Stimulated activated CD8-positive, alpha-beta memory T cell treated with anti-CD3 and anti-CD28 coated beads, Interleukin-4, amount 100 ng/mL, for 1 hour (primary cell): ENCODE data around the gene GIMAP5.

Experiments used
- DNase-seq, 2 donors: peaks; one replicate each; pipeline ENCODE4 v3.0.0-alpha.2; 2020; ENCODE audit warnings: low read depth in 2 of 2, low spot score in 1 of 2

Gene GIMAP5

GRCh38 chr7:150737265-150738055, at the start of gene GIMAP5:
Gene GIMAP5 (plus strand): TSS chr7:150737418. CDS start chr7:150740885, 3,467 bp downstream.
- DNase-seq = no peak

GRCh38 chr7:150688630-150689029, 48.6 kb upstream of the GIMAP5 start:
- DNase-seq = no peak

- DNase-seq = no peak
These were observed 41.6 kb upstream of the GIMAP5 start for GRCh38 chr7:150695654-150696053.

GRCh38 chr7:150703209-150703608, 34.0 kb upstream of the GIMAP5 start:
- DNase-seq = no peak

- no peak for DNase-seq
These were observed 21.9 kb upstream of the GIMAP5 start for GRCh38 chr7:150715293-150715692.

DNA sequence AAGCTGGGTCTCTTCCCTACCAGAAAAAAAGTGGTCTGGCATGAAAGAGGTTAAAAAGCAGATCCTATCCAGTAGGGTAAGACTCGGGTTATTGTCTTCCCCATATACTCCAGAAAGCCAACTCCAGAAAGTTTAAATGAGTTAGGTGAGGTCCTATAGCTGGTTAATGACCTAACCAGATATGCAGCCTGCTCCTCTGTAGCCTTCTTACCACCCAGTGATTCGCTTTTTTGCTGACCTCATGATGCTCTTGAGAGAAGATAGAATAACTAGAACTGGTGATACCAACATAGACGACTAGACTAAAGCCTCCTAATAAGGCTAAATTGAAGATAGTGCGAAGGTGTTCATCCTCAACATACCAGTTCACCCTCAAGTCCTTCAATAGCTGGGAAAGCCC, 21.5 kb upstream of the GIMAP5 start:
- DNase-seq = no peak

GRCh38 chr7:150716368-150716767, 20.9 kb upstream of the GIMAP5 start, which contains the start of gene GIMAP1:
Gene GIMAP1 (plus strand): TSS chr7:150716613. CDS start chr7:150719048, 2,435 bp downstream.
- peak in 1 of 2 donors; percentile 39 for DNase-seq

DNA sequence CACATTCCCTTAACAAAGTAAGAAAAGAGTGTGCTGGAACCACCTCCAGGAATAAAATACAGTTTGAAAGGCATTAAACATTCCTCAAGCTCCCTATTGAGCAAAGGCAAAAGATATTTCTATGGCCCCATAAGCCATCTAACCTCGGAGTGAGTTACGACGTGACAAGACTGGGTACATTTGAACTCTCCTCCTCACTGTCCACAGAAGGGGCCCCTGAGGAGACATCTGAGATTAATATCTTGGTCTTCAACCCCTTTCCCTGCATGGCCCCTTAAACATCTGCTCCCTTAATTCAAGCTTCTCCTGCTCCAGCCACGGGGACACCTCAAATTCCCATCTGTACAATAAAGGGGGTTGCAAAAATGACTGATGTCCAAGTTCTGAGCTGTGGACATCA, 20.3 kb upstream of the GIMAP5 start:
- no peak for DNase-seq

GRCh38 chr7:150717814-150718420, 19.3 kb upstream of the GIMAP5 start:
- no peak for DNase-seq

- DNase-seq = no peak
These were observed 17.8 kb upstream of the GIMAP5 start for GRCh38 chr7:150719436-150719835.

- no peak for DNase-seq
These were observed 17.0 kb upstream of the GIMAP5 start for GRCh38 chr7:150719960-150720891.

- DNase-seq = no peak
These were observed 15.2 kb upstream of the GIMAP5 start for GRCh38 chr7:150721970-150722373.

DNA sequence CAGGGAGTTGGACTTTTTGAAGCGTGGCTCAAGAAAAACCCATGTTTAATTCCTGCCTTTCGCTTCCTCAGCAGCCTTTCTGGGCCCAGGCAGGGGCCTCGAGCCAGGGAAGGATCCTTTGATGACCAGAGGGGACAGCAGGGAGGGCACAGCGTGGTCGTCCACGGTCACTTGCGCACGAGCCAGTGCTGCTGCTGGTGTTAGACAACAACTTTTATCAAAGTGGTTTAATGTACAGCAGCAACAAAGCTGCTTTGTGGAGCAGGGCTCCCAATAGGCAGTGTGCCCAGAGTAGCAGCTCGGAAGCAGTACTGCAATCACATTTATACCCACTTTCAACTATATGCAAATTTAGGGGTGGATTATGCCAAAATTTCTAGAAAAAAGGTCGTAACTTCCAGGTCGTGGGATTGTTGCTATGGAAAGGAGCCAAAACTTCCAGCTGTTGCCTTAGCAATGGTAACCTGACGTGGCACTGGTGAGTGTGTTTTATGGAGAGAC, 14.7 kb upstream of the GIMAP5 start:
- DNase-seq = no peak

- DNase-seq = no peak
These were observed 13.8 kb upstream of the GIMAP5 start for GRCh38 chr7:150723467-150723866.

DNA sequence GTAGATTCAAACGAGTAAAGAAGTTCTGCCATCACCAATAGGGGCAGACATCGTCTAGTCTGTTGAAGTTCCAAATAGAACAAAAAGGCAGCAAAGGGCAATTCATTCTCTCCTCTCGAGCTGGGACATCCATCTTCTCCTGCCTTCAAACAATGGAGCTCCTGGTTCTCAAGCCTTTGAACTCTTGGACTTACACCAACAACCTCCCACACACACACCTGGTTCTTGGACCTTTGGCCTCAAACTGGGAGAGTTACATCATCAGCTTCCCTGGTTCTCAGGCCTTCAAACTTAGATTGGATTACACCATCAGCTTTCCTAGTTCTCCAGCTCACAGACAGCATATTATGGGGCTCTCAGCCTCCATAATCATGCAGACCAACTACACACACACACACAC, 9.8 kb upstream of the GIMAP5 start:
- no peak for DNase-seq

GRCh38 chr7:150728011-150728410, 9.2 kb upstream of the GIMAP5 start:
- no peak for DNase-seq

GRCh38 chr7:150728609-150729008, 8.6 kb upstream of the GIMAP5 start:
- DNase-seq = no peak

- no peak for DNase-seq
These were observed 5.3 kb upstream of the GIMAP5 start for GRCh38 chr7:150731916-150732315.

GRCh38 chr7:150732786-150733481, 4.3 kb upstream of the GIMAP5 start:
- no peak for DNase-seq

DNA sequence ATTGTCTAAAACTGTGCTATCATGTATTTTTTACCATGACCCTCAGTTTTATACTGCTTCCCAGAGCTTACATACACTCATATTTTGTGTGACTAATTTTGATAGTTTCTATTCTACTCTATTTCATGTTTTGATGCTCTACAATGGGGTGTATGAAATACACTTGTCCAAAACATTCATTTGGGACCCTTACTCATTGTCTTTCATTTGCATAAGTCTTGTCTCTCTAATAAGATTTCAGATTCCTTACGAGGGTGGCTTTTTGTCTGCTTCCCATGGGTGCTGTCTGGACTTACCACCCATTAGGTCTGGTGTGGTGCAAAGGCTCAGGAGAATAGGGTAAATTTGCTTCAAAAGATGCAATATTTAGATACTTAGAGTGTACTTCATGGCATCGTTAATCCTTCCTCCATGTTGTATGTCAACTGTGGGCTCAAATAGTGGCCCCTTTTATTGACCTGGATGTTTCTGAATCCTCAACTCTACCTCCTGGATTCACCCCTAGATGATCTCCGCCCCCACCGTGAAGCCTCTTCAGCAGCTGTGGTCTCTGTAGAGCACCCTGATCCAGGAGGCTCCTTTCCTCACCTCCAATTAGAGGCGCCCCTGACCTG, 3.6 kb upstream of the GIMAP5 start:
- DNase-seq = no peak
